H1 (cell line): ENCODE data around the gene SFTPB. TPM values are rescaled to one million over a fixed set of nuclear protein-coding genes. Genes with fewer than 3 reads are reported as not detected.

ENCODE experiments used
- CTCF ChIA-PET: fragments of 300-600 bp; sonication (Branson Sonifier 250); formaldehyde crosslinking; loops from one replicate; lab custom pipeline; 2021; ENCODE audit not compliant: partially characterized antibody; lab: Charles Lee
- POLR2A ChIA-PET: fragments of 300-600 bp; sonication (Branson Sonifier 250); formaldehyde crosslinking; loops from one replicate; lab custom pipeline; 2021; ENCODE audit warnings: inconsistent platforms; ENCODE audit not compliant: partially characterized antibody; lab: Charles Lee
- DNase-seq, 2 experiments: peaks; one replicate each; pipeline versions ENCODE4 v3.0.0 to v3.0.0-alpha.2; 2010 to 2022; ENCODE audit warnings: low spot score in 2 of 2, low read depth in 1 of 2, mixed read lengths in 1 of 2
- FAIRE-seq: peaks from 2 replicates; lab custom pipeline; 2011; peaks lifted over from hg19 to GRCh38; lab: Jason Lieb, UNC
- H2AFZ ChIP-seq: 2 replicates; pipeline ENCODE4 v1.8.1; 2012; ENCODE audit warnings: low read length, inconsistent platforms
- H2AK5ac ChIP-seq: 2 replicates; pipeline ENCODE4 v1.6.1; 2013; ENCODE audit warnings: low read depth, low read length
- H2BK120ac ChIP-seq: replicated peaks from 2 replicates; pipeline ENCODE3; 2013; ENCODE audit warnings: low read depth, low read length, inconsistent platforms
- H2BK12ac ChIP-seq: 2 replicates; pipeline ENCODE4 v1.6.1; 2013; ENCODE audit warnings: low read depth, low read length
- H2BK15ac ChIP-seq: 2 replicates; pipeline ENCODE4 v1.6.1; 2013; ENCODE audit warnings: low read length
- H2BK20ac ChIP-seq: 2 replicates; pipeline ENCODE4 v1.6.1; 2013; ENCODE audit warnings: low read length
- H2BK5ac ChIP-seq: 2 replicates; pipeline ENCODE4 v1.6.1; 2013; ENCODE audit warnings: low read depth, low read length
- H3K14ac ChIP-seq: 2 replicates; pipeline ENCODE4 v1.6.1; 2013; ENCODE audit warnings: inconsistent platforms; ENCODE audit not compliant: insufficient read length
- H3K18ac ChIP-seq: 2 replicates; pipeline ENCODE4 v1.6.1; 2013; ENCODE audit warnings: low read length; ENCODE audit errors: extremely low read depth
- H3K23ac ChIP-seq: 2 replicates; pipeline ENCODE4 v1.6.1; 2013; ENCODE audit warnings: inconsistent platforms; ENCODE audit not compliant: insufficient read length
- H3K23me2 ChIP-seq: 2 replicates; pipeline ENCODE4 v1.6.1; 2013; ENCODE audit warnings: low read depth, low read length
- H3K27ac ChIP-seq: 2 replicates; pipeline ENCODE4 v1.6.1; 2011; ENCODE audit warnings: low read depth, low read length, inconsistent platforms
- H3K27me3 ChIP-seq, 4 experiments: replicated peaks in 1 of 4; 1 replicate in 1 of 4; 2 replicates in 3 of 4; pipeline versions ENCODE4 v1.6.1 to v1.8.1; 2011 to 2013; ENCODE audit warnings: low read length in 3 of 4, mild to moderate bottlenecking in 3 of 4, inconsistent platforms in 2 of 4, mixed read lengths in 2 of 4, moderate library complexity in 1 of 4; ENCODE audit not compliant: control insufficient read depth in 3 of 4, insufficient read depth in 3 of 4; ENCODE audit errors: extremely low read depth in 1 of 4
- H3K36me3 ChIP-seq, 4 experiments: 2 replicates each; pipeline versions ENCODE4 v1.6.1 to v1.8.1; 2011 to 2013; ENCODE audit warnings: mild to moderate bottlenecking in 4 of 4, low read length in 3 of 4, moderate library complexity in 2 of 4, control low read depth in 1 of 4, inconsistent platforms in 1 of 4; ENCODE audit not compliant: insufficient read depth in 4 of 4, control insufficient read depth in 2 of 4
- H3K4ac ChIP-seq: replicated peaks from 2 replicates; pipeline ENCODE3; 2013; ENCODE audit warnings: low read length, low read depth, mixed read lengths, inconsistent platforms; ENCODE audit not compliant: insufficient read length
- H3K4me1 ChIP-seq, 4 experiments: replicated peaks in 1 of 4; 1 replicate in 1 of 4; 2 replicates in 3 of 4; pipeline versions ENCODE4 v1.6.1 to v1.8.1; 2011 to 2013; ENCODE audit warnings: low read length in 3 of 4, inconsistent platforms in 2 of 4, mixed read lengths in 1 of 4; ENCODE audit not compliant: insufficient read depth in 4 of 4, control insufficient read depth in 3 of 4
- H3K4me2 ChIP-seq, 2 experiments: 2 replicates each; pipeline versions ENCODE4 v1.6.1 to v1.8.1; 2011 to 2013; ENCODE audit warnings: low read depth in 2 of 2, low read length in 2 of 2, control low read depth in 1 of 2, inconsistent platforms in 1 of 2, mild to moderate bottlenecking in 1 of 2; ENCODE audit not compliant: insufficient read depth in 1 of 2
- H3K4me3 ChIP-seq, 4 experiments: fragments of 200-600, 300-600 bp in 1 of 4; sonication (generic), shearing (Covaris generic), sonication (Bioruptor Twin) in 1 of 4; 2 replicates each; pipeline versions ENCODE4 v1.5.1 to v1.8.1; 2011 to 2016; ENCODE audit warnings: low read length in 4 of 4, low read depth in 3 of 4, control low read depth in 2 of 4, inconsistent platforms in 2 of 4, mild to moderate bottlenecking in 2 of 4, mixed read lengths in 1 of 4, moderate library complexity in 1 of 4; ENCODE audit not compliant: insufficient read depth in 2 of 4; ENCODE audit errors: extremely low read depth in 1 of 4
- H3K56ac ChIP-seq: replicated peaks from 2 replicates; pipeline ENCODE3; 2013; ENCODE audit warnings: low read depth, mild to moderate bottlenecking, mixed read lengths, low read length, inconsistent platforms; ENCODE audit not compliant: insufficient read length
- H3K79me1 ChIP-seq: 2 replicates; pipeline ENCODE4 v1.6.1; 2013; ENCODE audit warnings: low read depth, low read length, control low read depth
- H3K79me2 ChIP-seq, 2 experiments: 2 replicates each; pipeline versions ENCODE4 v1.6.1 to v1.8.1; 2012 to 2013; ENCODE audit warnings: low read length in 2 of 2, mild to moderate bottlenecking in 2 of 2, inconsistent platforms in 1 of 2; ENCODE audit not compliant: insufficient read depth in 2 of 2, control insufficient read depth in 1 of 2
- H3K9ac ChIP-seq, 4 experiments: replicated peaks in 1 of 4; 1 replicate in 1 of 4; 2 replicates in 3 of 4; pipeline versions ENCODE4 v1.6.1 to v1.8.1; 2011 to 2013; ENCODE audit warnings: low read depth in 3 of 4, low read length in 3 of 4, control low read depth in 2 of 4, mild to moderate bottlenecking in 2 of 4, moderate library complexity in 2 of 4, inconsistent platforms in 1 of 4; ENCODE audit errors: extremely low read depth in 1 of 4
- H3K9me3 ChIP-seq, 2 experiments: 2 replicates each; pipeline versions ENCODE4 v1.6.1 to v1.8.1; 2012 to 2013; ENCODE audit warnings: mild to moderate bottlenecking in 2 of 2, moderate library complexity in 2 of 2, control low read depth in 1 of 2, inconsistent platforms in 1 of 2, low read depth in 1 of 2, low read length in 1 of 2, mixed read lengths in 1 of 2; ENCODE audit not compliant: insufficient read depth in 2 of 2
- H4K20me1 ChIP-seq, 2 experiments: replicated peaks in 1 of 2; 2 replicates each; pipeline versions ENCODE3 to v1.8.1; 2011 to 2013; ENCODE audit warnings: inconsistent platforms in 2 of 2, low read length in 2 of 2, mild to moderate bottlenecking in 1 of 2; ENCODE audit not compliant: insufficient read depth in 2 of 2, control insufficient read depth in 1 of 2
- H4K5ac ChIP-seq: 2 replicates; pipeline ENCODE4 v1.6.1; 2013; ENCODE audit warnings: low read length, low read depth, mixed read lengths, inconsistent platforms; ENCODE audit not compliant: insufficient read length
- H4K8ac ChIP-seq: 2 replicates; pipeline ENCODE4 v1.8.0; 2013; ENCODE audit warnings: mild to moderate bottlenecking, moderate library complexity, low read length, inconsistent platforms; ENCODE audit not compliant: insufficient read depth; ENCODE audit errors: extremely low read depth
- H4K91ac ChIP-seq: replicated peaks from 2 replicates; pipeline ENCODE3; 2013; ENCODE audit warnings: low read length, mixed read lengths, inconsistent platforms; ENCODE audit not compliant: insufficient read length
- EGR1 ChIP-seq: IDR thresholded peaks from 2 replicates; pipeline ENCODE4 v1.6.1; 2011; ENCODE audit warnings: low read depth, low read length, borderline replicate concordance
- HDAC6 ChIP-seq: IDR thresholded peaks from one replicate; pipeline ENCODE4 v1.7.1; 2012; ENCODE audit warnings: low read depth, mild to moderate bottlenecking, inconsistent platforms, low read length, moderate library complexity
- JUND ChIP-seq: IDR thresholded peaks from 2 replicates; pipeline ENCODE4 v1.6.1; 2011; ENCODE audit warnings: mild to moderate bottlenecking, improper control_type of control experiment, low read length
- KDM4A ChIP-seq: IDR thresholded peaks from one replicate; pipeline ENCODE4 v1.7.1; 2012; ENCODE audit warnings: low read depth, mild to moderate bottlenecking, moderate library complexity, low read length, inconsistent platforms; ENCODE audit not compliant: severe bottlenecking
- KDM5A ChIP-seq: fragments of 200-600 bp; IDR thresholded peaks from 2 replicates; pipeline ENCODE4 v1.7.1; 2012; ENCODE audit warnings: mild to moderate bottlenecking, low read length, inconsistent platforms, mixed read lengths
- POLR2AphosphoS5 ChIP-seq: IDR thresholded peaks from 2 replicates; pipeline ENCODE4 v1.6.1; 2011; ENCODE audit warnings: low read depth, low read length
- RNF2 ChIP-seq: fragments of 200-900, 300-1000 bp; sonication (generic); IDR thresholded peaks from 2 replicates; pipeline ENCODE4 v1.7.1; 2016; ENCODE audit warnings: borderline replicate concordance, low read depth, mild to moderate bottlenecking, antibody characterized with exemption, low read length; ENCODE audit not compliant: poor library complexity, severe bottlenecking; ENCODE audit errors: missing control alignments
- SAP30 ChIP-seq: fragments of 300-600 bp; sonication (generic); IDR thresholded peaks from 2 replicates; pipeline ENCODE4 v1.7.1; 2012; ENCODE audit warnings: low read length, moderate library complexity, mild to moderate bottlenecking, inconsistent platforms; ENCODE audit not compliant: insufficient read depth, insufficient replicate concordance
- SIN3A ChIP-seq, 2 experiments: IDR thresholded peaks in 1 of 2; conservative IDR thresholded peaks in 1 of 2; 2 replicates each; pipeline ENCODE4 v1.6.1; 2011 to 2012; ENCODE audit warnings: low read length in 2 of 2, improper control_type of control experiment in 1 of 2, low read depth in 1 of 2, mild to moderate bottlenecking in 1 of 2
- SRF ChIP-seq: IDR thresholded peaks from 2 replicates; pipeline ENCODE4 v1.6.1; 2011; ENCODE audit warnings: mild to moderate bottlenecking, low read depth, low read length, moderate library complexity
- SUZ12 ChIP-seq: fragments of 200-600 bp; sonication (generic); IDR thresholded peaks from 2 replicates; pipeline ENCODE4 v1.6.1; 2012; ENCODE audit warnings: mild to moderate bottlenecking, inconsistent platforms, low read length, moderate library complexity, mixed read lengths
- TAF7 ChIP-seq: optimal IDR thresholded peaks from 2 replicates; pipeline ENCODE3; 2011; ENCODE audit warnings: low read depth, mild to moderate bottlenecking, inconsistent platforms, low read length, moderate library complexity, borderline replicate concordance
- TCF12 ChIP-seq: IDR thresholded peaks from 2 replicates; pipeline ENCODE4 v1.6.1; 2011; ENCODE audit warnings: low read depth, mild to moderate bottlenecking, low read length
- ZNF274 ChIP-seq: IDR thresholded peaks from 2 replicates; pipeline ENCODE4 v1.7.0; 2012; ENCODE audit warnings: low read length, borderline replicate concordance; ENCODE audit errors: extremely low read depth
- WGBS, 2 experiments: shearing (Covaris generic) in 1 of 2; methylation state at CpG; one replicate each; pipeline versions ENCODE4 v1.1.6 to v1.1.7; 2013 to 2015; ENCODE audit warnings: low lambda C conversion rate in 2 of 2, mixed read lengths in 2 of 2, inconsistent platforms in 1 of 2, low coverage in 1 of 2, missing lambda C conversion rate in 1 of 2; ENCODE audit not compliant: insufficient replicate concordance in 2 of 2, insufficient coverage in 1 of 2, insufficient read length in 1 of 2; ENCODE audit errors: extremely low coverage in 1 of 2, missing lambda C conversion rate in 1 of 2; 5-methylcytosine and 5-hydroxymethylcytosine counted together
- polyA plus RNA-seq, 7 experiments: library from polyadenylated mRNA; depleted of rRNA in 3 of 7; stranded (reverse) in 5 of 7; unstranded in 2 of 7; fragments of >200 nt in 5 of 7; fragments of 200-250 nt in 2 of 7; gene quantifications; 1 replicate in 5 of 7; 2 replicates in 1 of 7; 4 replicates in 1 of 7; pipeline versions ENCODE4 v1.2.1 to v1.2.3, GENCODE V29; 2011 to 2013; ENCODE audit warnings: missing spikeins in 2 of 7, mixed read lengths in 2 of 7
- total RNA-seq: library from RNA; stranded (reverse); fragmentation: NEBNext Ultra II Directional; extraction: Animal tissue kit (Norgen Biotek cat#: 25700); gene quantifications from 2 replicates; pipeline ENCODE4 v1.2.1, GENCODE V29; 2021

The SFTPB gene
- total and polyA plus RNA-seq, 2 of the 8 experiments (the other 6 are each of a cell fraction or from before 2014, with no cell fraction given) = not detected

GRCh38 chr2:85697096-85697495 is 29.1 kb upstream of the SFTPB start:
- ChIA-PET CTCF (interaction anchor here (0.7 to 6.8 kb wide), 8 partner anchors 8 to 601 kb away, joined by 3 to 49 read pairs (median 6); no protein-coding TSS in a partner anchor), POLR2A (interaction anchor here (1.0 kb wide), 1 partner anchor 18 kb away, joined by 3 read pairs; no protein-coding TSS in a partner anchor)
- no peak overlapping the region for H3K27ac ChIP-seq
- no peak overlapping the region for H4K8ac ChIP-seq
- no peak overlapping the region for H3K4me2 ChIP-seq
- no peak for DNase-seq
- no peak overlapping the region for H3K56ac ChIP-seq
- H3K4me3 ChIP-seq = no peak overlapping the region
- H2AFZ ChIP-seq = no peak overlapping the region
- H4K91ac ChIP-seq = no peak overlapping the region
- peaks cover 0 to 5% (median 3%) of the 10 kb centered on the region in 4 experiments; a peak in 4 of 7 replicates for H3K4me1 ChIP-seq
- no peak overlapping the region for H3K14ac ChIP-seq
- no peak overlapping the region for H2BK120ac ChIP-seq
- FAIRE-seq = no peak
- H3K23ac ChIP-seq = no peak overlapping the region
- no peak overlapping the region for H3K18ac ChIP-seq
- no peak overlapping the region for H2AK5ac ChIP-seq
- TF ChIP-seq TAF7 (no peak), SUZ12 (no peak), SIN3A (conservative IDR thresholded peaks at IDR 0.05 in 1 of 2, IDR thresholded peaks at IDR 0.05 in 1 of 2; ENCODE audit: low read depth in 1 of 2, low read length in 2 of 2) (no peak), EGR1 (no peak), POLR2AphosphoS5 (no peak), TCF12 (no peak), KDM5A (no peak), KDM4A (no peak), HDAC6 (no peak), ZNF274 (no peak), SRF (no peak), RNF2 (no peak), SAP30 (no peak), JUND (no peak)
- no peaks in the 10 kb centered on the region for H3K79me1 ChIP-seq
- H3K36me3 ChIP-seq = no peaks in the 10 kb centered on the region
- H3K79me2 ChIP-seq = no peaks in the 10 kb centered on the region
- H3K4ac ChIP-seq = no peak overlapping the region
- H3K9me3 ChIP-seq = no peaks in the 10 kb centered on the region
- no peak overlapping the region for H2BK15ac ChIP-seq
- H3K27me3 ChIP-seq = no peaks in the 10 kb centered on the region
- no peak overlapping the region for H2BK5ac ChIP-seq
- no peaks in the 10 kb centered on the region for H3K23me2 ChIP-seq
- WGBS, 2 experiments = 72% methylated on average over 3 of the region's 3 CpGs; no CpG with 5 or more reads in 1 of the 2 experiments
- H3K9ac ChIP-seq = no peak overlapping the region
- H2BK12ac ChIP-seq = no peak overlapping the region
- H4K20me1 ChIP-seq = no peaks in the 10 kb centered on the region
- no peak overlapping the region for H4K5ac ChIP-seq
- H2BK20ac ChIP-seq = no peak overlapping the region
